H4 (cell line): ENCODE results near the gene TERB2. TPM values are rescaled to one million over a fixed set of nuclear protein-coding genes. Genes with fewer than 3 reads are reported as not detected.
"Not testable (repeated sequence)": the region's sequence is repeated elsewhere in the genome, so short reads cannot be mapped to it uniquely, and the experiment has no call there.

Source experiments
- DNase-seq: peaks from one replicate; pipeline ENCODE4 v3.0.0-alpha.2; 2015; ENCODE audit warnings: low spot score
- total RNA-seq: library from RNA; depleted of rRNA; stranded (reverse); fragments of >200 nt; shearing (Covaris generic); gene quantifications from 2 replicates; pipeline ENCODE4 v1.2.3, GENCODE V29; 2014; rRNA removed

TERB2 gene, protein sequence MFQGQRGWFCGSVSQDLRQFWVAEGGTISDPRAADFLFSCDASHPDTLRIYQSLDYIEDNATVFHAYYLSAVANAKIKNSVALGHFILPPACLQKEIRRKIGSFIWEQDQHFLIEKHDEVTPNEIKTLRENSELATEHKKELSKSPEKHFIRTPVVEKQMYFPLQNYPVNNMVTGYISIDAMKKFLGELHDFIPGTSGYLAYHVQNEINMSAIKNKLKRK
- total RNA-seq, result not detected in 2 replicates

DNA sequence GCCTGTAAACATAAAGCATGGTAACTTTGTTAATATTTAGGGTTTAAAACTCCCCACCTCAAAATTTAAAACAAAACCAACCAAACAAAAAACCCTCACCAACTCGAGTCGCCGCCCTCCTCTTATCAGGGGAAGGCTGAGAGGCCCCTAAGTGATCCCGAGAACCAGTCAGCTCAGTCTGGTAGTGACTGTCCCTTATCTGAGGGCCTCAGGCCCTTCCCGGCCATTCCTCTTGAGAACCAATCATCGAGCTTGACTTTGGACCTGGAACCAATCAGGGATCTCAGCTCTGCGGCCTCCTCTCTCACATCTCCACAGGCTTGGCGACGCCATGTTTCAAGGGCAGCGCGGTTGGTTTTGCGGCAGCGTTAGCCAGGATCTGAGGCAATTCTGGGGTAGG, at the start of gene TERB2:
Gene TERB2, plus strand, starts transcription at position 300 of the 400 bp plus-strand sequence. Its CDS starts 32 bp downstream, at position 332.
- no peak for DNase-seq

DNA sequence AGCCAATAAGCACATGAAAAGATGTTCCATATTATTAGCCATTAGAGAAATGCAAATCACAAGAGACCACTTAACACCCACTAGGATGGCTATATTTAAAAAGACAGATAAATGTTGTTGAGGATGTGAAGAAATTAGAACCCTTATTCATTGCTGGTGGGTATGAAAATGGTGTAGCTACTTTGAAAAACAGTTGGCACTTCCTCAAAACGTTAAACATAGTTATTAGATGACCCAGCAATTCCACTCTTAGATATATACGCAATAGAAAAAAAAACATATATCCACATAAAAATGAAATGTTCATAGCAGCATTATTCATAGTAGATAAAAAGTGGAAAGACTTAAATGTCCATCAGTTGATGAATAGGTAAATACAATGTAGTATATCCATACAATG, 47.1 kb upstream of the TERB2 start:
- no peak for DNase-seq

DNA sequence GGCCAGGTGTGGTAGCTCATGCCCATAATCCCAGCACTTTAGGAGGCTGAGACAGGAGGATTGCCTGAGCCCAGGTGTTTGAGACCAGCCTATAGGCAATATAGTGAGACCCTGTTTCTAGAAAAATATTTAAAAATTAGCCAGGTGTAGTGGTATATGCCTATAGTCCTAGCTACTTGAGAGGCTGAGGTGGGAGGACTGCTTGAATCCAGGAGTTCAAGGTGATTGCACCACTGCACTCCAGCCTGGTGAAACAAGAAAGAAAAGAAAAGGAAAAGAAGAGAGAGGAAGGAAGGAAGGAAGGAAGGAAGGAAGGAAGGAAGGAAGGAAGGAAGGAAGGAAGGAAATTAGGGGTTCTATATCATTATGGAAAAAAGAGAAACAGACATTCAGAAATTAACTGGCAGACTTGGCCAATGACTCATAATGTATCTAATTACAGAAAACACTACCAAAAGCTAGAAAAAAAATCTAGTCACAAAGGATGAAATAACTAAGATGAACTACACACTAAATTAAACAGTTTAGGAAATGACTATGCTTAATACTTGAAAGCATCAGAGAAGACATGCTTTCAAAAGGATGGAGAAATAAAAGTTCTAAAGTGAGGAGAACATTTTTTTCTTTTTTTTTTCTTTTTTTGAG, 45.4 kb upstream of the TERB2 start:
- DNase-seq, result no peak

DNA sequence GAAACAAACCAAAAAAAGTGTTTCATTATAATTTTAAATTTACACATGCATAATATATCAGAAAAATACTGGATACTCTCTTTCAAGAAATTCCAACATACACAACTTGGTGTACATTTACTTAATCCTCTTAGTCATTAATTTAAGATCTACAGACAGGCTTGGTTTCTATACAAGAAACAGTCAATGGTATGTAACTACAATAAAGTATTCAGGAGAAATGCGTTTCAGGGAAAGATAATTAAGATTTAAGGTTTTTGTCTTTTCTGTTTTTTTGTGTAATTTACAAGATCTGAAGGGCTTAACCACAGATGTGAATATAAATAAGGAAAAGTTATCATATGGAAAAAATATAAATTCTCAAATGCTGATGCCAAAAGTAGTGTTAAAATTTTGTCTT, 44.3 kb upstream of the TERB2 start:
- not testable (repeated sequence) for DNase-seq

DNA sequence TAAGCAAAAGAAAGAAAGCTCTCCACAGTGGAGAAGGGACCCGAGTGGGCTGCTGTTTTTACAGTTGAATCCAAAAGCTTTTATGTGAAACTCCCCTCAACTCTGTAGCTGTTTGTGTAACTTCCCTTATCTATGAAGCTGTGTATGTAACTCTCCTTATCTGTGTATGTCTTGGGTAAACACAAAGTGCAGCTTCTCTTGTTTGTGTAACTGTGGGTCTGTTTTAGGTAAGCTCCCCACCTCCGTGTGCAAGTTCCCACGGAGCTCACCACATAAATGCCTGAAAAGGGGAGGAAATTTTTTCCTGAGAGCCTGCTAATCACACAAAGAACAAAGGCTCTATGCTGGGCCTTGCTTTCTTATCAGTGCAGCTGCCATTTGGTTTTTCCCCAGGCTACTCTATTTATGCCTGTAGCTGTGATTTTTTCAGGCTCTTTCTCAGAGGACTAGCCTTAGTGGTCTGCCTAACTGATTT, 43.5 kb upstream of the TERB2 start:
- DNase-seq, result not testable (repeated sequence)

DNA sequence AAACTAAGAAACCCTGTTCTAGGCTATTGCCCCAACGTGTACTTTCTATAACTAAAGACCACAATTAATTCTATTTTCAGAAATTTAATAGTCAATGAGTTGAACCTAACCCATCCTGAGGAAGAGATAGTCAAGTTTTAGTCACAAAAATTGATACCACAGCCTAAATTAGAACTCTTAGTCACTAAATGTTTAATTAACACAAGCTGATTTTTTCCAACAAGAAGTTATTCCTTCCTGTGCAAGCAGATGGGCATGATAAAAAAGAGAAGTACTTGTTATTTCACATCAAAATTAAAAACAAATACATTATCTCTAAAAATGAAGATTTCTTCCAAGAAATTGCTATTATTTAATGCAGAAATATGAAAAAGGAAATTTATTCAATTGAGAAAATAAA, 38.4 kb upstream of the TERB2 start:
- DNase-seq, result no peak

DNA sequence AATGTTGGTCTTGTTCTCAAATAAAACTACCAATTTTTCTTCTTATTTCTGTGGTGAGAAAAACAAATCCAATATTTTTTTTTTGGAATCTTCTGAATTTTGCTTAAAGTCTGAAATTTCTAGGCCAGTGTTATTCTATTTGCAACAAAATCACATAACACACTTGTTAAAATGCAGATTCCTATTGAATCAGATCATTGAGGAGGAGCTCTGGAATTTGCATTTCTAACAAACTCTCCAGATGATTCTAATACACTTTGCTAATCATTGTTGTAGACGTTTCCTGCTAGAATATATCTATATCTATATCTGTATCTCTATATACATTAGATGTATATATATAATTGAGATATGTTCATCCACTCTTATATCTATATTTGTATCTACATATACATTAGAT, 27.8 kb upstream of the TERB2 start:
- not testable (repeated sequence) for DNase-seq

DNA sequence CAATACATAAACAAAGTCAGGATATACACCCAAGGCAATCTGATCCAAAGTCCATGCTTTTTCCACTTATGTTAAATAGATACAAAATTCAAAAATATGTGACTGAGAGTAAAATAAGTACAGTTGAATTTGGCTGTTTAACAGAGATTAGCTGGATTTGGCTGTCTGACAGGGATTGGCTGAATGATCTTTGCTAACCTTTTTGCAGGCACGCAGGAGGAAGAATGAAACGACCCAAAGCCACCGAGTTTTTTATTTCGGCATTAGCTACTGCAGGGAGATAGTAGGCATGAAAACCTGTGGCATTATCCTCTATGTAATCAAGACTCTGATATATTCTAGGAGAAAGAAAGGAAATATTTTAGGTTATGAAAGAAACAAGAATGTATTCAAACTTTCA, 26.2 kb upstream of the TERB2 start:
- DNase-seq, result not testable (repeated sequence)

DNA sequence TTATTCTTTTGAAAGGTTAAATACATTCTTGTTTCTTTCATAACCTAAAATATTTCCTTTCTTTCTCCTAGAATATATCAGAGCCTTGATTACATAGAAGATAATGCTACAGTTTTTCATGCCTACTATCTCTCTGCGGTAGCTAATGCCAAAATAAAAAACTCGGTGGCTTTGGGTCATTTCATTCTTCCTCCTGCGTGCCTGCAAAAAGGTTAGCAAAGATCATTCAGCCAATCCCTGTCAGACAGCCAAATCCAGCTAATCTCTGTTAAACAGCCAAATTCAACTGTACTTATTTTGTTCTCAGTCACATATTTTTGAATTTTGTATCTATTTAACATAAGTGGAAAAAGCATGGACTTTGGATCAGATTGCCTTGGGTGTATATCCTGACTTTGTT, 1.8 kb downstream of the TERB2 start:
- not testable (repeated sequence) for DNase-seq

DNA sequence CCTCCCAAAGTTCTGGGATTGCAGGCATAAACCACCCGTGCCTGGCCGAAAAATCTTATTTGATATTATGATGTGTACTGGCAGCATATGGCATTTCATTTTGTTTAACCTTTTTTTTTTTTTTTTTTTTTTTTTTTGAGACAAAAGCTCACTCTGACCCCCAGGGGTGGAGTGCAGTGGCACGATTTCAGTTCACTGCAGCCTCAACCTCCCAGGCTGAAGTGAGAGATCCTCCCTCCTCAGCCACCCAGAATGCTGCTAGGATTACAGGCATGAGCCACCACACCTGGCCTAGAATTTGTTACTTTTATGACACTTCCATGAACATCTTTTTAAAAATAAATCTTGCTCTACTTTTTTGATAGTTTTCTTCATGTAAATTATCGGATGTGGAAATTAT, 12.0 kb downstream of the TERB2 start:
- no peak for DNase-seq

DNA sequence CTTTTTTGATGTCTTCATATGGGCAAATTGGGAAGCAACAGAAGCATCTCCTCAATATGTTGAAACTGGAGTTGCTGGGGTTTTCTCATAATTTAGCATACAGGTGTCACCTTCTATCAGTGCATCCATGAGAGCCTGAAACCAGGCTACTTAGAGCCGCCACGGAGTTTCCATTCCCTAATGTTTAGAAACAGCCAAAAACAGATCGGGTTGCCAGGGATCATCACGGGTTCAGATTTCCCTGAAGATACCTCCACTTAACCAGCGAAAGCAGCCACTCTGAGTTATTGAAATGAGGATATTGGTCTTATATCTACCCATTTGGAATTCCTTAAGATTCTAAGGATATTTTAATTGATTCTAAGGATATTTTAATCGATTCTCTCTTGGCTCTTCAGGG, 14.5 kb downstream of the TERB2 start:
- no peak for DNase-seq

DNA sequence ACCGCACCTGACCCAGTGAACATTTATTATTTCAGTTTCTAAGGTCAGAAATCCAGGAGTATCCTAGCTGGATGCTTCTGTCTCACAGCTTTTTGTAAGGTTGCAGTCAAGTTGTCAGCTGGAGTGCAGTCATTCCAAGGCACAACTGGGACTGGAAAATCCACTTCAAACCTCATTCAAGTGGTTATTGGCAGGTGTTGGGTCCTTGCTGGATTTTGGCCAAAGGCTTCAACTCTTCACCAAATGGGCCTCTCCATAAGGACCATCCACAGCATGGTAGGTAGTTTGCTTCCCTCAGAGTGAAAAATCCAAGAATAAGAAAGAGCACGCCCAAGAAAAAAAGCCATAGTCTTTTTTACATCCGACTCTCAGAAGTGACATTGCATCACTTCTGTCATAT, 19.7 kb downstream of the TERB2 start:
- not testable (repeated sequence) for DNase-seq

DNA sequence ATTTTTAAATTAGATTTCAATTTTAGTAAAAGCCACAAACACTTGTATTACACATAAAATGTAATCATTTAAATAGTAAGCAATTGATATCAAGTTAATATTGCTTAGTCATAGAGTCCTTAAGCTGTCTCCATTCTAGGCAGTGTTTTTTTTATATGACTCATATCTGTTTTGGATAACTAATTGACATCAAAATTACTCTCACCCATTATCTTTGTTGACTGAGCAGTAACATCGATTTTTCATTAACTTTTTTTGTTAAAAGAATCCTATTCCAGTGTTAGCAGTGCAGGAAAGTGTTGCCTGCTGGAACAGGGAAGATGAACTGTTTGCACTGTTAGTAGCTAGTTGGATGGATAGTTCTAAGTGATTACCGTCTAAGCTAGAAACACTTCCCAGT, 21.3 kb downstream of the TERB2 start:
- not testable (repeated sequence) for DNase-seq

DNA sequence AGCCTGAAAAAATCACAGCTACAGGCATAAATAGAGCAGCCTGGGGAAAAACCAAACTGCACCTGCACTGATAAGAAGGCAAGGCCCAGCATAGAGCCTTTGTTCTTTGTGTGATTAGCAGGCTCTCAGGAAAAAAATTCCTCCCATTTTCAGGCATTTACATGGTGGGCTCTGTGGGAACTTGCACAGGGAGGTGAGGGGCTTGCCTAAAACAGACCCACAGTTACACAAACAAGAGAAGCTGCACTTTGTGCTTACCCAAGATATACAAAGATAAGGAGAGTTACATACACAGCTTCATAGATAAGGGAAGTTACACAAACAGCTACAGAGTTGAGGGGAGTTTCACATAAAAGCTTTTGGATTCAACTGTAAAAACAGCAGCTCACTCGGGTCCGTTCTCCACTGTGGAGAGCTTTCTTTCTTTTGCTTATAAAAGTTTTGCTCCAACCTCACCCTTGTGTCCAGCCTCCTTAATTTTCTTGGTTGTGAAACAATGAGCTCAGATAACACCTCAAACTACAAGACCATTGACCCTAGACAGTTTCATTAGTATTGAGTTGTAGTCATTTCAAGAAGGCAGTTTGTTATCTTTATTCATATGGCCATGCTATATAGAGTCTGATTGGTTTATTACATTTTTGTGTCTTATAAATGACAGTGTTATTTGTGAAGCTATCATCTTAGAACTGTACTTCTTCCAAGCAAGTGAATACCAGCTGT, 23.3 kb downstream of the TERB2 start:
- not testable (repeated sequence) for DNase-seq

DNA sequence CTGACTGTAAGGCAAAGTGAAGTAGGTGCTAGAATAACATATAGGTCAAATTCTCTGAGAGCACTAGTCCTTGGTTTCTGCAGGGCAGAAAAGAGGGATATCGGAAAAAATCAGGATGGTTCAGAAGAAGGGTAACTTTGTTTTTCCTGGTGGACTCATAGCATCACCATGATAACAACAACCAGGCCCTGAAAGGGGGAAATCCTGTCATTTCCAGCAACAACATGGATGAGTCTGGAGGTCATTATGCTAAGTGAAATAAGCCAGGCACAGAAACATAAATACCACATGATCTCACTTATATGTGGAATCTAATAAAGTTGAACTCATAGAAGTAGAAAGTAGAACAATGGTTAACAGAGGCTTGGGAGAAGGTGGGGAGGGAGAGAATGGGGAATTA, 27.7 kb downstream of the TERB2 start:
- not testable (repeated sequence) for DNase-seq

DNA sequence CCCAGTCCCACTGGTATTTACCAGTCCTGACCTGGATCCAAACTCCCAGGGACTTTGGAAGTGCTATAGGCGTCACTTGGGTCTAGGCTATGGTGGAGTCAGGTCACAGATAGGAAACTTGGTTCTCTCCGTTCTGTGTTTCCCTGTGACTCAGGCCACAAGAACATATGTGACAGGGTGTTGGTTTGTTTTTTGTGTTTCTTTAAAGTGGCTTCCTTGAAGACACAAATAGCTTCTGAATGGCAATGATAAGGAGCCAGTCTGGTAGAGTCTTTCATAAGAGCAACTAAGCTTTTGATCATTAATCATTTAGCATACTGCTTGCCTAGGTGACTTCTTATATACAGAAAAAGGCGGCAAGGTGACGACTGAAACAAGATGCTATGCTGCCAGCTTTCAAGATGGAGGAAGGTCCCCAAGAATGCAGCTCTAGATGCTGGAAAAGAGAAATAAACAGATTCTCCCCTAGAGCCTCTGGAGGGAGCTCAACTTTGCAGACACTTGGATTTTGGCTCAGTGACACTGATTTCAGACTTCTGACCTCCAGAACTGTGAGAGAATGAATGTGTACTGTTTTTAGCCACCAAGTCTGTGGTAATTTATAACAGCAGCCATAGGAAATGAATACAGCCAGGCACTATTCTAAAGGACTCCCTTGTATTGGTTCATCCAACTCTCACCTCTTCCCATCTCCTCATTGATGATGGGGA, 30.0 kb downstream of the TERB2 start:
- not testable (repeated sequence) for DNase-seq

DNA sequence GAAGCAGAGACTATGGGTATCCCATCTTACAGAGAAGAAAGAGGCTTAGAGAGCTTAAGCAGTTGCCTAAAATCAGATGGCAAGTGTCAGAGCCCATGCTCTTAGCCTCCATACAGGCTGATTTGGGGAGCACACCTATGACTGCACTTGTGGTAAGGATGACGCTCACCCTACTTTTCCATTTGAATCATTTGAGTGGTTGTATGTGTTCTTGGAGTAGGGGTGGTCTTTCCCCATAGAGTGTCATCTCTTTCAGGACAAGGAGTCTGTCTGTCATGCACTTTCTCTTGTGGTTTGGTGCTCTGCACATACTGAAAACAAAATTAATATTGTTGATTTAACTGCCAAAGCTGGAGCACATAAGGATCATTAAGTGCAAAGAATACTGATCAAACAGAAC, 31.2 kb downstream of the TERB2 start:
- DNase-seq, result not testable (repeated sequence)

DNA sequence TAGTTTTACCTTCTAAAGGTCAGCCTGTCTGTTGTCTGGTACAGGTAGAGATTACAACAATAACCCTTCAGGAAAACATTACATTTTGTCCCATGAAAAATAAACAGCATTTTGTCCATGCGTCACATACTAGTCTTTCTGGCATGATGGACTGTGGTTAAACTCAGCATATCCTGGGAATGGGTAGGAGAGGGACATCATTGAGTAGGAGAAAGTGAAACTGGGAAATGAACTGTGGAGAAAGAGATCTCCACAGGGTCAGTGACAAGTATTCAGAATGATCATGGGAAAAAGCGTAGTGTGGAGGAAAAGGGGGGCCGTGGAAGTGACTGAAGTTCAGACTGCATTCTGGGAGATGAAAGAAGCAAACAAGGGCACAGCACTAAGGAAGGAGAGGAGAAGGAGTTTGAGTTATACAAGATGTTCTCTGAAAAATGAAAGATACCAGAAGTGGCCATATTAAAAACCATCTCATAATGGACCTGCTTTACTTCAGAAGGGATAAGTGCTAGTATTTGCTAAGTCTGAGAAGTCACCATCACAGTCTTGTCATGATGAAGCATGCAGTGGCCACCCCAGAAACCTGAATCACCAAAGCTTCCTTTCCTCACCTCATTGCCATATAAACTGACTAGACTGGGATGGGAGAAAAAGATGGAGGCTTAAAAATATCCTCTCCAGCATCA, 31.8 kb downstream of the TERB2 start:
- not testable (repeated sequence) for DNase-seq

DNA sequence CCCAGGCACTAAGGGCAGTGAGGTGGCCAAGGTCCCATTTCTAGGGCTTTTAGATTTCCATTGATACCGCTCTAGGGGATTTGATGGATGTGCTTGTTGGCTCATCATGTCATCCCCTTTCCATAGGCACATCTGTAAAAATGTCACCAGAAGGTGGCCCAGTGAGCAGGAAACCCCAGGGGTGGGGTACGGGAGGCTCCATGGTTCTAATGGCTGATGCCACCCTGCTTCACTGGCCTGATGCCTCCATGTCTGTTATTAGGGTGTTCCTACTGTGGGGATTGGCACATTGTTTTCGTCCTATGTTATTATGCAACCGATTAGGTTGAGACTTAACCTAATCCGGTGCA, 32.4 kb downstream of the TERB2 start:
- not testable (repeated sequence) for DNase-seq

DNA sequence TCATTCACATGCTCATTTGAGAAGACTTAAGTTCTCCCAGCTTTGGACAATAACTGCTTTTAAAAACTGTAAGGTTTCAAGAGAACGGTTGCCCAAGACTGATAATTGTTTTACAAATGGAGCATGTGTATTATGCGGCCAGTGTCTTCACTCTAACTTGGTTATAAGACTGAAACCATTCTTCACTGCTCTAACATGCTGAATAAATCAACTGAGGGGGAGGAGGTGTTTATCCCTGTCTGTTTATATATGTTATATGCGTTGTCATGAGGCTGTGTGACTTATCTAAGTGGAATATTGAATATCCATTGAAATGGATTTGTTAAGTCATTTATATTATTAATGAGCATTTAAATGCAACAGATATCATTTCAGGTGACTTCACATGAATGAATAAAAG, 41.1 kb downstream of the TERB2 start:
- DNase-seq, result not testable (repeated sequence)

DNA sequence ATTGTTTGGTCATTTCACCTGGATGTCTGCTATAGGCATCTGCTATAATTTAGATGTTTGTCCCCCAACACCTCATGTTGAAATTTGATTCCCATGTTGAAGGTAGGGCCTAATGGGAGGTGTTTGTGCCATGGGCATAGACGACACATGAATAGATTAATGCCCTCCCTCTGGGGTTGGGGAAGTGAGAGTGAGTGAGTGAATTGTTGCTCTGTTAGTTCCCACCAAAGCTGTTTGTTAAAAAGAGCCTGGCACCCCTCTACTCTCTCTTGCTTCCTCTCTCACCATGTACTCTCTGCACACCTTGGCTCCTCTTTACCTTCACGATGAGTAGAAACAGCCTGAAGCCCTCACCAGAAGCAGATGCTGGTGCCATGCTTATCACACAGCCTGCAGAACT, 42.6 kb downstream of the TERB2 start:
- DNase-seq, result no peak

DNA sequence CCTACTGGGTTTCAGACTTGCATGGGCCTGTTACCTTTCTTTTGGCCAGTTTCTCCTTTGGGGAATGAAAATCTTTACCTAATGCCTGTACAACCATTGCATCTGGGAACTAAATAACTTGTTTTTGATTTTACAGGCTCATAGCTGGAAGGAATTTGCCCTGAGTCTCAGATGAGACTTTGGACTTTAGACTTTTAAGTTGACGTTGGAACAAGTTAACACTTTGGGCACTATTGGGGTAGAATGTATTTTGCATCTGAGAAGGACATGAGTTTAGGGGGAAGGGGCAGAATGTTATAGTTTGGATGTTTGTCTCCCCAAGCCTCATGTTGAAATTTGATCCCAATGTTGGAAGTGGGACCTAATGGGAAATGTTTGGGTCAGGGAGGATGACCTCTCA, 44.7 kb downstream of the TERB2 start:
- DNase-seq, result not testable (repeated sequence)
